CD4-positive, alpha-beta T cell treated with Interleukin-2 at 100 ng/mL for 4 hours (primary cell): ENCODE results near the gene MAGI2.

ENCODE experiments used
- DNase-seq: peaks from one replicate; pipeline ENCODE4 v3.0.0-alpha.2; 2020; ENCODE audit warnings: low spot score

The MAGI2 gene

DNA sequence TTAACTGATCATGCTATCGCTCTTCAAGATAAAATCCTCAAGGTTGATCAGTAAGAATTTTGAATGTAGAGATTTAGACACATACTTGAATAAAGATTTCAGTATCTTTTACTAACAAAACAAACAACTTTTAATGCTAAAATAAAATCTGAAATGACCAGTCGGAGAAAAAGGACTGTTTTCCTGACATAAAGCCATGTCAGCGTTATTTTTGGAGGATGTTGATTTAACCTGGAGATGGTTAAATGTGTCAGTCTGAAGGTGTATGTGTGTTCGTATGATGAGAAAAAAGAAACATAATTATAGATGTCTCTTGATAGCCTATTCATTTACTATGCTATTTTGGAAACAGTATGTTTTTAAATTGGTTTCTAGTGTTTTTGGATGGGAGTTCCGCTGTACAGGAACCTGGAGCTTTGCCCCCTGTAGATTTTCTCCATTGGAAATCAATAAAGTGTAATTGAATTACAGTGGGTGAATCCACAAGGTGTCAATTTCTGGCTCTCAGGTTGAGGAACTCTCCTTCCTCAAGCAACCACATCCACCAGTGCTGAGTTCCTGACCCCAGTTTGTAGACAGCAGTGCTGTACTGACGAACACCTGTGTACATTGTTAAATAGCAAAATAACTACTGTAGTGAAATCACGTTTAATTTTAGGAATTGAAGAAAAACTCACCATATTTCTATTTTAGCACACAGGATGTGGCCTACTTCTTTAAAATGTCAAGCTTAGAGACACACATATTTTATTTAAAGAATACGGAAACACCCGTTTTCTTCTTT, 670.1 kb downstream of the MAGI2 start:
- no peak for DNase-seq

DNA sequence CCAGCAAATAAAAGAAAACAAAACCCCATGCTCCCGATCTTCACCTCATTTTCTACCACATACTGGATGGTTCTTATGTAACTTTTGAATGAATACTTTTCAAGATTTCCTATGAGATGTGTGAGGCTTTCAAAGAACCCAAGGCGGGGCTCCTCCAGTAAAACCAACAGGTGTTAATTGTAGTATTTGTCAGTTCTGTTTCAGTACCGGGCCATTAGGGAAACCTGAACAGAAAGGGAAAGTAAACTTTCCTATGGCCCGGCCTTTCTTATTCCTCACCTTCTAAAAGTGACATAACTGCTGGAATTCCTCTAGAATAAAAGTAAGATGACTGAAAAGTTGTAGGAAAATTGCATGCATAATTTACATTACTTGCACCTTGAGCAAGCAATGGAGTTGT, 672.9 kb downstream of the MAGI2 start:
- DNase-seq = no peak

DNA sequence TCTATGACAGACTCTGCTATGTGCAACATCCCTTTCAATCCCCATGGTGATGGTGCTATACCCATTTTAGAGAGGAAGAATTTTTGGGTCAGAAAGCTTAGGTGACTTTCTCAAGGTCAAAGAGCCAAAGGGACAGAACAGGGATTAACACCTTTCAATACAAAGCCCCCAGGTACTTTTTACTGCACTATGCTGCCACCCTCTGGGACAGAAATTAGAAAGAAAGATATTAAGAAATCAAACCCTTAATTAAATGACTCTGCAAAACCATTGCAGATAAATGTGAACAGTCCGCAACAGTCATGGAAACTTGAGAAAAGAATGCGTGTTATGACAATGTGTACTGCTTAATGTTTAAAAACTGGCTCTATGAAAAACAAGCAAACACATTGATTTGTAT, 673.7 kb downstream of the MAGI2 start:
- DNase-seq = no peak

DNA sequence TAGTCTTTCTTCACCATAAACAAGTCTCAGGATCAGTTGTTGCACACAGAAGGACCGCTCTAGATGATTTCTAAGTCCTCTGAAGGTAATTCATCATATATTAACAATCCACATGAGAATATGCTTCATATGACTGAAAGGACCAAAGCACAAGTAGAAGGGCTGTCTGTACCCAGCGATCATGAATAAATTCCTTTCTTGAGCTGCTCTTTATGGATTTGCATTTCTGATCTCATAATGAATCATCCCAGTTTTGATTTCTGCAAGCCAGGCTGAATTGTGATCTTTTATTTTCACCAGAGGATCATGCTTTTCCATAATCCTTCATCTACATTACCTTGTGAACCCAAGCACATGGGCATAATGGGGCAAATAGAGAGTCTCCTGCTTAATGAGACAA, 675.6 kb downstream of the MAGI2 start:
- DNase-seq = no peak

DNA sequence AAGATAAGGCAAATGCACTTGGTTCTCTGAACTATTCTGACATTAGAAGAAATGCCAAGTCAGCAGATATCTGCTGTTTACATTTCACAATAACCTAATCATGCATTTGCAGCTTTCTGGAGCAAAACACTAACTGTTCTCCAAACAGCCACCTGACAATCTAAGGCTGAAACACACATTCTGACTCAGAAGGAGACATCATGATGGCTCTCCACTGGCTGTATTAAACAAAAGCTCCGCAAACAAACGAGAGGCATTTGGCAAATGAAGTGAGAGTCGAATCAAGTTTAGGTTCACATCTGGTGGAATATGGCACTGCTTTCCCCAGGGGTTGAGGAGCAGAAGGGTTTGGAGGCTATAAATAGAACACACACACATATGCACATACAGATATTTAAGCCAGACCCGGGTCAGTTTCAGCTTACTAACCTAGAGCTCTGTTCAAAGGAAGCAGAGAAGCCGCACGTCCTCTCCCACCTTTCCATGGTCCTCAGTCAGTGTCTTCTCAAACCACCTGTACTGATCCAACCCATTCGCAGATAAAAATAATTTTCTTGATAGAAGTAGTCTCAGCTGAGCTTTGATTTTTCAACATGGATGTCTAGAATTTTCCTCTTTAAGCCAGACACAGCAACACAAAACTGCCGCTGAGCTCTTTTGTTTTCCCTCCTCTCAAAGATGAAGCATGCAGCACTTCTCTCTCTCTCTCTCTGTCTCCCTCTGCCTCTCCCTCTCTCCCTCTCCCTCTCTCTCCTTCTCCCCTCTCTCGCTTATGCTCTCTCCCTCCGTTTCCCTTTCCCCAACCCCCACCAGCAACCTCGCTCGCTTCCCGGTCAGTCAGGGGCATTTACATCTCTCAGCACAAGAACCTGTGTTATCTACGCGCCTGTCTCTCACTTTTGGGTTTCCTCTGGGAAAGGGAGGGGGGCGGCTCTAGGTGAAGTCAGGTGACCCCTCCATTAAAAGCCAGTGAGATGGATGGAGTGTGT, 682.8 kb downstream of the MAGI2 start:
- DNase-seq = no peak

DNA sequence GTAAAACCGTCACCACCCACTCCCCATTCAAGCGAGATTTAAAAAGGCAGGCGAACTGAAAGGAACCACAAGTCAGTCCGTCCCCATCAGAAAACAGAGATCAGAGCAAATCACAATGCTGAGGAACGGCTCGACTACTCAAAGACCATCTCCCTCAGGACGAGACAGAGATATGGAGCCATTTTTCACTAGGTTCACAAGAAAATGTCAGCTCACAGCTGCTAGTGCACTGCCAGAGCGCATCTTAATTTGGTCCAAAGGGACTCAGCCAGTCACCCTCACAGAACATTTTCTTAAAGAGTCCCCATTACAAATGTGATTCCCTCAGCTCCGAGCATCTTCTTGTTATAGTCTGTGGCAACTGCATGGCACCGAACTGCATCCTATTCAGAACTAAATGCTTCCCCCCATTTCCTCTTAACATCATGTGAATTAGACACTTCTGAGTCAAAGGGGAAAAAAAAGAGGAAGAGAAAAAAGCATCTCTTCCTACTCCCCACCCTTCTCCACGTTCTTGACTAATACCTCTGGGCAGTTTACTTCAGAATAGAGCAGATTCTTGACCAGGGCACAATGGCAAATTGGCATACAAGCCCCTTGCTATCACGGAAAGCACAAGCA, 683.9 kb downstream of the MAGI2 start:
- no peak for DNase-seq

DNA sequence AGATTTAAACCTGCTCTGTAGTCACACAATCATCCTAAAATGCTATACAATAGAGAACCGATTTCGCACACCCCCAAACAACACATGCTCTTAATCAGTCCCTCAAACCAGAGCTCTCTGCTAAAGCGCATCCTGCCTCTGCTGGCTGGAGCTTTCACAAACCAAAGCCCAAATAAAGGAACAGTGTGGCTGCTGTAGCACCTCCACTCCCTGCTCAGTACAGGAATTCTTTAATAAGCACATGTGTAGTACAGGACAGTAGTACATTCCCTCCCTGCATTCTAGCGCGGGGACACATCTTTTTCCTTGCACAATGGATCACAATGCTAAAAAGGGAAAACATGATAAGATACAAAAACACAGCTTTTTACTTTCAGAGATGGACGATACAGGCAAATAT, 684.6 kb downstream of the MAGI2 start:
- no peak for DNase-seq

DNA sequence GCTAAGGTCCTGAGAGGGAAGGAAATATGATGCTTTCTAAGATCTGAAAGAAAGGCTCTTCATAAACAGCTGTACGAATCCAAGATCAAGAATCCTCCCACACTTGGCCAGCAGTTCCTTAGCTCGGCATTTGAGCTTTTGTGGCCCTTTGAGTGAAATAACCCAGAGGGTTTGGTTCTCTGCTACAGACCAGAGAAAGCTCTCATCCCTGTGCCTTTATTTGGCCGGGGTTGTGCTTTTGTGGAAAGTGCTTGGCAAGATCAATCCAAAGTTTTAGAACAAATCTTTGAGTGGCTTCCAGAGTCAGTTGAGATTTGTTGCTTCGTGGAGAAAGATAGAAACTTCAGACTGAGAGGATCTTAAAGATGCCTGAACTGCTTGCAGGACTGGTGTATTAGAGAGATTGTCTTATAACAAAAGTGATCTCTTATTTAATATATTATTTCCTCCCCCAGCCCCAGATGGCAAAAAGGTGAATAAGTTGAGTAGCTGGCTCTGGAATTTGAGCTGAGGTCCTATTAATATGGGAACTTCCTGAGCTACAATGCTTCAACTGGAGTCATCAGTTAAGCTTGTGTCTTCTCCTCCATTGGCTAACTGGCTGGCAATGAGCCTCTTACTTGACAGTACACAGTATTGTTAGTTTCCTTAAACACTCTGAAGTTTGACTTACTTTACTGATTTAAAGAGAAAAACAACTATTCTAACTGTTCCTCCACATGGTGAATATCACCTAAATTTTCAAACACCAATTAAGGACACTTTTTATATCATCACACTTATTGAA, 687.3 kb downstream of the MAGI2 start:
- DNase-seq = no peak

DNA sequence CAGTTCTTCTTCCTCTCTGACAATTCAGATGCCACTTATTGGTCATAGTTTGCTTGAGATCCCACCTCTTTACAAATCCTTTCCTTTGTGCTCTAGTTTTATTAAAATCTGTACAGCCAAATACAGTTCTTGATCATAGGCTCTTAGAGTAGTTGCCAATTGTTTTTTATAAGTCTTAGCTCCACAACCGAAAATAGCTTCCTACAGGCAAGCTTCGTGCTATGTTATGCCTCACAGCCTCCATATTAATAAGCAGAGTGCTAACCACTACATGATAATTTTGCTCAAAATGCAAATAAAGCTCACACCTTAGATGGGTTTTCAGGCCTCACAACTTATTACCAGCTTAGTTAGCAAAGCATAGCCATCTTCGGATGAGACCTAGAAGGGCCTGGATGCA, 688.9 kb downstream of the MAGI2 start:
- DNase-seq = no peak

DNA sequence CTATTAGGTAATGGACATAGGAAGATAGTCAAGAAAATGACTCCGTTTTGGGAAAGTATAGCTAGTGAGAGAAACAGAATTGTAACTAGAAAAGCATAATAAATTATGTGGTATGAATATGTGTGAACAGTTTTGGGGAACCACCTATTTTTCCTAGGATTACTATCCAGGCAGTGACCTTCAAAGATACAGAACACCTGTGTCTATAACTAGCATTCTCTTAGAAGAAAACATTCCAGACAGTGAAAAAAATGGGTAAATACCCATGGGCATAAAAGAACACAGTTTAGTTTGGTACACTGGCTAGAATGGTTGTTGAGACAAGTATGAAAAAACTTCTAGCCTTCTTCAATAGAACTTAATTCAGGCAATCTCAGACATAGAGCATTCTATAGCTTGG, 690.8 kb downstream of the MAGI2 start:
- DNase-seq = no peak

DNA sequence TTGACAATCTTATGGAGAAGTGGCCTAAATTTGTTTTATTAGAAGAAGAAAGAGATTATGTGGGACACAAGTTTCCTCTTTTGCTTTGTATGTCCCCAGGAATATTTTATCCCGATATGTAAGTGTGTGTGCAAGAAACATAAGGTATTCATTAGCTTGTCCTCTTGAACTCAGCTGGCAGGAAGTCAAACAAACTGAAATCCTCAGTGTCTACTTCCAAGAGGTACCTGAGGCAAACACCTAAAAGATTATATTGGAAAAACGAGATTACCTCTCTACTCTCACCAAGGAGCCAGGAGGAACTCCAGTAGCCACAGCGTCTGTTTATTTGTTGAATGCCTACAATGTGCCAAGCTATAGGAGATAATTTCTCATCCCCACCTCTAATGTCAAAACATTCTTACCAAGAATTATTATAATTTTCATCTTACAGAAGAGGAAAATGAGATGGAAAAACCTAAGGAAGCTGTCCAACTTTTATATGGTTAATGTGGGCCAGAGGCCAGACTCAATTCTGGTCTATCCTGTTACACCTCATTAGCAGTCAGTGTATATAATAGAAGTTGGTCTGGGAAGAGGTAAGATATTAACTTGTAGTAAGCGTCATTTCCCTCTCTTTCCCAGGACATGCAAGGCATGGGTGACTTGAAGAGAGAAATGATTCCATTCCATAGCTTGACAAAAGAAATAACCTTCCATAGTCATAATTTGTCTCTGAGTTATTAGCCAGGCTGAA, 692.7 kb downstream of the MAGI2 start:
- DNase-seq = no peak

DNA sequence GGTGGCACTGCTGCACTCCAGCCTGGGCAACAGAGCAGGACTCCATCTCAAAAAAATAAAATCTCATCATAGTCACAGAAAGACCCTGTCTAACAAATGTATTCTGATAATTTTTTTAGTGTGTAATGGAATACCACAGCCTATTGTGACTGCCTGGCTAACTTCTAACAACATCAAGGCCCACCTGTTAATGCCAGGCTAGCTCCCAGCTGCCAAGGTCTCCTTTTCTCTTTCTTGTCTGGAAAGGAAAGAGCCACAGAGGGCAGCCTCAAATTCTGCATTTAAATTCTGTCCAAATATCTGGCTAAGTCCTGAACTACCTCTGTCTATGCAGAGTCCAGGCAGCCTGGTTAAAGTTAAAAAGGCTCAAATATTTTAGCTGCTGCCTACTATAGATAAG, 700.9 kb downstream of the MAGI2 start:
- DNase-seq = no peak

DNA sequence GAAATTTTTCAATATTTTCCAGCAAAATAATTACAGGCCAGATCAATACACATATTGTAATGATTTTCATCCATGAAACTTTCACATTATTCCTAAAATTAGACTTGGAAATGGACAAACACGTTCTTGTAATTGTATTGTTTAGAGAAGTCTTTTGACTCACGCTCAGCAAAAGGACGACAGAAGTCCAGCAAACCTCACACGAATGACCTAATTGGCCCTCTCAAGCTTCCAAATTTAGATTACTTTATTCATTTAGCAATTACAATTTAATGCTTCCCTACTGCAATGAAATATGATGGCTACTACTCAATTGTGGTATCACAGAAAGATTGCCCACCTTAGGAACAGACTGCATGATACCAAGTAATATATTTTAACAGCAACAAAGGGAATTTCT, 702.2 kb downstream of the MAGI2 start:
- no peak for DNase-seq

DNA sequence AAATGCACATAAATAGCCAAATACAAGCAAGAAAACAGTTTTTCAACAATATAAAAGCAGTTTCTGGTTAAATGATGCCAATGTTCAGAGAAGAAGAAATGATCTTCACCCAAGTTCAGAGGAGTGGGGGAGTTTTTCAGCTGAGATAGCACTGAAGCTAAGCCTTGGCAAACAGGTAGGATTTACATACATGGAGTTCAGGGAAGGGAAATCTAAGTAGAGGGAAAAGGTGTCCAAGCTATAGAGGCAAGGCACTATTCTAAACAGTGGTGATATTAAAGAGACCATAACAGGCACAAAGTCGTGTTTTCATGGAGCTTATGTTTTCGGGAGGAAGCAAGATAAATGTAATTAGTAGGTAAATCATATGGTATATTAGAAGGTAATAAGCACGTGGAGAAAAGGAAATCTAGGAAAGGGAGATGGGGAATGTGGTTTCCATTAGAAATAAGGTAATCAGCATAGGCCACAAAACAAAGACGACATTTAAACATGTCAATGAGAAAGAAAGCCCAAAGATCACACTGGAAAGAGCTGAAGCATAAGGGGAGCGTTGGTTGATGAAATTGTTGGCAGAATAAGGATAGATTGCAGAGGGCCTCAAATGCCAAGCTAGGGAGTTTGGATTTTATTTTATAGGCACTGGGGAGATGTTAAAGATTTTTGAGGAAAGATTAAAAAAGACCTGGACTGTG, 704.3 kb downstream of the MAGI2 start:
- DNase-seq = no peak

DNA sequence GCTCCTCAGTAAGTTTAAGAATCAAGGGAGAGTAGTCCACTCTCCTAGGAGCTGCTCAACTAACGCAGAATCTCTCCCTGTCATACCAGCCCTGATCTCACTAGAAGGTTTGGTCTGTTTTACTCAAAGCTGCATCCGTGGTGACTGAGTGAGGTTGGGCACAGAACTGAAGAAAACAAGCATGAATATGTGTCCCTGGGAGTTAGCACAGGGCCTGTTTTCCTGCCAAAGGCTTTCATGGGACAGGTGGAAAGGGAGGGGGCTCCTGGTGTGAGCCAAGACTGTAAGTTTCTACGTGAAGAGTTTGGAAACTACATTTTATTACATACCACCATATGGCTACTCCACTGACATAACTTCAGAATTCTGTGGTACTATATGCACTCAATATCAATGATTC, 705.9 kb downstream of the MAGI2 start:
- DNase-seq = no peak

DNA sequence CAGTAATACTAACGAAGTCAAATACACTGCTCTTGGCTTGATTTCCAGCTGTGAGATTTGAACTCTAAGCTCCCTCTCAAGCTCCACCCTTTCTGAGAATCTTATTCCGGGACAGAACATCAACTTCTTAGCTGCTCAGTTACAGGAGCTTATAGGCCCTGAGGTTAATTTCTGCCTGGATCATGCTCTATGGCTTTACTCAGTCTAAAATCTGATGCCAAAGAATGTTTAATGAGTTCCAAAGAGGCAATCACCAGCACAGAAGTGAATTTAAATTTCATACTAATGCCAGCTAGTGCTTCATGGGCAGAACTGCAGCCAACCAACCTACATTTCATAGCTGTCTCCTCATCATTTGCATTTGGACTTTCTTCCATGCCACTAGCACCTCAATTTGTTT, 707.2 kb downstream of the MAGI2 start:
- DNase-seq = no peak

DNA sequence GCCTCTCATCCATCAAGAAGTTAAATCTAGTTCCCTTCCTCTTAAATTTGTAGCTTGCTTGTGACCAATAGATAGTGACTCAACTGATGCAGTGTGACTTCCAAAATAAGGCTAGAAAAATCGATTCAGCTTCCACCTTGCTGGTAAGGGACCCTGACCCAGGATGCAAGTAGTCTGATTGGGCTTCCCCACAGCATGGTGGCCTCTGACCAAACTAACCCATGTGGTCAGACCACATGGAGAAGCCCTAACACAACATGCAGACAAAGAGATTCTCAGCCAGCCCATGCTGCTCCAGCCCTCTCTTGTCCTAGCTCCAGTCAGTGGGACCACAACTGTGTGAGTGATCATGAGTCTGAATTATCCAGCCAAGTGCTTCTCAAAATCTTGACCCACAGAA, 710.8 kb downstream of the MAGI2 start:
- no peak for DNase-seq

DNA sequence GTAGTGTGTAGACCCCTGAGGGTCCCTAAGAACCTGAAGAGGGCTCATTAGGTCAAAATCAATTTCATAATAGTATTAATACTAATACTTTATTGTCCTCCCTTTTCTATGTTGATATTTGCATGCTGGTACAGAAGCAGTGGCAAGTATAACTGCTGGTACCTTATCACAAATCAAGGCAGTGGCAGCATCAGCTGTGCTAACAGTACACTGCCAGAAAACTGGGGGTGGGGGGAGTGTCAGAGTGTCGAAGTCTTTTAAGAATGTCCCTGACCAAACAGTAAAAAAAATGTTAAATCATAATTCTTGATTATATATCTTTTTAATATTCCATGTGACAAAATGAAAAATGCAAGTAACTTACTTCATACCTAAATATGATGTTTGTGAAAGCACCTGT, 716.9 kb downstream of the MAGI2 start:
- no peak for DNase-seq

DNA sequence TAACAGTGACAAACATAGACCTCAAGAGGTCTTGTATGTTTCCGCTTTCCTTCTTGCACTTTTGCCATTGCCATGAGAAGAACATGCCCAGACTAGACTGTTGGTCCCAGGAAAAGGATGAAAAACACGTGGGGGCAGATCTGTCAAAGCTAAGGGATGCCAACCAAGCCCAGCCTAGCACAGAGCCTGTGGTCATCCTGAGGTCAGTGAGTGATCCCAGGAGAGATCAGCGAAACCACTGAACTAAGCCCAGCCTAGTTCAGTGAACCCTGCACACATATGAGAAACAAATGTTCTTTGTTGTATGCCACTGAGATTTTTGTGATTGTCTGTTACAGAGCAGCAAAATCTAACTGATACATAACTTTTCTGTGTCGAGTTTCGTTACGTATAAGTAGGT, 718.8 kb downstream of the MAGI2 start:
- no peak for DNase-seq

DNA sequence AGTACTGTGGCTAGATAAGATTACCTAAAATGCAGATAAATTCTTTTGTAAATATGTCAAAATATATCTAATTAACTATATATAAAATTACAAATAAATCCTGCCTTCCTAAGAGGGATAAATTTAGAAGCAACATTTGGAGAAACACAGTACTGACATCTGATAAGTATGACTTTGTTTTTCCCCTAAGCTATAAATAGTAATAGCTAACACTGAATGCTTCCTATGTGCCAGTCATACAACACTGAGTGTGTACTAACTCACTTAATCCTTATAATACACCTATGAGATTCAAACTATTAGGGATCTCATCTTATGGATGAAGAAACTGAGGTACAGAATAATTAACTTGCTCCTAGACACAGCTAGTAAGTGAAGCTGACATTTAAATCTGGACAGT, 733.4 kb downstream of the MAGI2 start:
- no peak for DNase-seq

DNA sequence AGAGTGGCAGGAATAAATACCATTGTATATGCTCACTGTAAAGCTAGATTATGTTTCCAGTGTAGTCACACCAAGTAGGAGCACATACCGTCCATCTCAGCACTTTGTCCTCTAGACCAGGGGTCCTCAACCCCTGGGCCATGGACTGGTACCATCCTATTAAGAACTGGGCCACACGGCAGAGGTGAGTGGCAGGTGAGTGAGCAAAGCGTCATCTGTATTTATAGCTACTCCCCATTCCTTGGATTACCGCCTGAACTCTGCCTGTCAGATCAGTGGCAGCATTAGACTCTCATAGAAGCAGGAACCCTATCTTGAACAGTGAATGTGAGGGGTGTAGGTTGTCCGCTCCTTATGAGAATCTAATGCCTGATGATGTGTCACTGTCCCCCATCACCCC, 735.3 kb downstream of the MAGI2 start:
- DNase-seq = no peak
